ENCODE measurements around the gene MOCS3. TPM values are rescaled to one million over a fixed set of nuclear protein-coding genes. Genes with fewer than 3 reads are reported as not detected.

MOCS3 gene
- total and polyA plus RNA-seq, 2 of the 13 experiments (the other 11 are each of a cell fraction or from before 2014, with no cell fraction given): 3.7 to 8.4 TPM

- no peak for TF ChIP-seq KIAA2018 (CRISPR knock-in tag; IDR thresholded peaks at IDR 0.05; ENCODE audit: borderline replicate concordance)
- no peak for TF ChIP-seq CBX5 (CRISPR knock-in tag; IDR thresholded peaks at IDR 0.05; ENCODE audit: borderline replicate concordance)
- TF ChIP-seq AKNA (CRISPR knock-in tag; IDR thresholded peaks at IDR 0.05; ENCODE audit: borderline replicate concordance): no peak
- TF ChIP-seq ATF6 (CRISPR knock-in tag; conservative IDR thresholded peaks at IDR 0.05): no peak
- TF ChIP-seq ZNF20 (CRISPR knock-in tag; IDR thresholded peaks at IDR 0.05): no peak
- TF ChIP-seq HOXD1 (CRISPR knock-in tag; IDR thresholded peaks at IDR 0.05): no peak
- TF ChIP-seq TEAD2 (CRISPR knock-in tag; IDR thresholded peaks at IDR 0.05): no peak
- no peak for TF ChIP-seq CSRNP1 (CRISPR knock-in tag; IDR thresholded peaks at IDR 0.05)
- TF ChIP-seq MLXIP (CRISPR knock-in tag; IDR thresholded peaks at IDR 0.05; ENCODE audit: borderline replicate concordance): no peak
Observed at GRCh38 chr20:50918403-50918802, 40.2 kb upstream of the MOCS3 start (continued).

All from HepG2 (cell line).